ENCODE measurements around the gene ZNF674.
"Not testable (repeated sequence)": the region's sequence is repeated elsewhere in the genome, so short reads cannot be mapped to it uniquely, and the experiment has no call there.

ZNF674 gene

DNA sequence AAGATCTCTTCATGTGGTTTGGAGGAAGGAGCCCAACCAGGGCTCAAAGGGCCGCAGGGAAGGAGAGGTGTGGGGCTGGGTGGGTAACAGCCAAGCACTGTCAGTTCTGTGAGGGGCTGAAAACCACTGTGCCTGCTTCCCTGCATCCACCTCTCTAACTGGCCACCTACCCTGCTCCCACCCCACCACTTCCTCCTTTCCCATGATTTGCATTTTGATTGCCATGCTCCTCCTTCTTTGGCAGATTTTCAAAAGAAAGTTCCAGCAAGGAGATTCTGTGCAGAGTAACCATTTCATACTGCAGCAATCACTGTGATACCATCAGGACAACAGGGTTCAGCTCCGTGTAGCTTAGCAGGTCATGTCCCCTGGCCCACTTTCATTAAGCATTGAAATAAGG lies 1.8 kb downstream of the ZNF674 start:
- TF ChIP-seq, protein P1, sequence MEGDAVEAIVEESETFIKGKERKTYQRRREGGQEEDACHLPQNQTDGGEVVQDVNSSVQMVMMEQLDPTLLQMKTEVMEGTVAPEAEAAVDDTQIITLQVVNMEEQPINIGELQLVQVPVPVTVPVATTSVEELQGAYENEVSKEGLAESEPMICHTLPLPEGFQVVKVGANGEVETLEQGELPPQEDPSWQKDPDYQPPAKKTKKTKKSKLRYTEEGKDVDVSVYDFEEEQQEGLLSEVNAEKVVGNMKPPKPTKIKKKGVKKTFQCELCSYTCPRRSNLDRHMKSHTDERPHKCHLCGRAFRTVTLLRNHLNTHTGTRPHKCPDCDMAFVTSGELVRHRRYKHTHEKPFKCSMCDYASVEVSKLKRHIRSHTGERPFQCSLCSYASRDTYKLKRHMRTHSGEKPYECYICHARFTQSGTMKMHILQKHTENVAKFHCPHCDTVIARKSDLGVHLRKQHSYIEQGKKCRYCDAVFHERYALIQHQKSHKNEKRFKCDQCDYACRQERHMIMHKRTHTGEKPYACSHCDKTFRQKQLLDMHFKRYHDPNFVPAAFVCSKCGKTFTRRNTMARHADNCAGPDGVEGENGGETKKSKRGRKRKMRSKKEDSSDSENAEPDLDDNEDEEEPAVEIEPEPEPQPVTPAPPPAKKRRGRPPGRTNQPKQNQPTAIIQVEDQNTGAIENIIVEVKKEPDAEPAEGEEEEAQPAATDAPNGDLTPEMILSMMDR (conservative IDR thresholded peaks at IDR 0.05; ENCODE audit: low read depth, low read length), result no peak
- Histone ChIP-seq H3K27me3 (ENCODE audit: insufficient read depth, low read depth) (no peaks in the 10 kb centered on the region), H3K4me1 (ENCODE audit: low read depth, poor library complexity, severe bottlenecking) (peaks cover 11% of the 10 kb centered on the region), H3K4me2 (no peak overlapping the region), H3K9ac (no peak overlapping the region), H3K27ac (no peak overlapping the region), H3K36me3 (ENCODE audit: insufficient read depth) (no peaks in the 10 kb centered on the region), H3K79me2 (ENCODE audit: insufficient read depth, low read depth) (peaks cover 31% of the 10 kb centered on the region), H3K4me3 (IDR thresholded peaks at IDR 0.05; ENCODE audit: insufficient read depth, low read depth, low read length) (no peak overlapping the region), H4K20me1 (ENCODE audit: insufficient read depth) (no peaks in the 10 kb centered on the region), H2AFZ (ENCODE audit: low read depth) (no peak overlapping the region)

DNA sequence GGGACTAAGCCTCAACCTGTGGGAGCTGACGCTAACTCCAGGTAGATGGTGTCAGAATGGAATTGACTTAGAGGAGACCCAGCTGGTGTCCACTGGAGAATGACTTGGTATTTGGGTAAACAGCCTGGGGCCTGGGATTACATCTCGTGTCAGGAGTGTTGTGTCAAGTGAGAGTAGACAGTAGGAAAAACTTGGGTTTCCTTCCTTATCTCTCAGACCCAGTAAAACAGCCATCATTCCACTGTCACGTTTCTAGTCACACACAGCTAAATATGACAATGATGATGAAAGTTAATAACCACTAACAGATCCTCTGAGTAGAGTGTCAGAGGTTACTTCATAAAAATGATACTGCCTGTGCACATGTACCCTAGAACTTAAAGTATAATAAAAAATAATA lies 13.8 kb downstream of the ZNF674 start:
- Histone ChIP-seq H3K79me2 (ENCODE audit: insufficient read depth, low read depth) (no peaks in the 10 kb centered on the region), H3K27ac (no peak overlapping the region), H3K36me3 (ENCODE audit: insufficient read depth) (no peaks in the 10 kb centered on the region), H3K4me3 (IDR thresholded peaks at IDR 0.05; ENCODE audit: insufficient read depth, low read depth, low read length) (no peak overlapping the region), H3K4me1 (ENCODE audit: low read depth, poor library complexity, severe bottlenecking) (no peaks in the 10 kb centered on the region), H3K27me3 (ENCODE audit: insufficient read depth, low read depth) (no peaks in the 10 kb centered on the region), H3K9ac (no peak overlapping the region), H2AFZ (ENCODE audit: low read depth) (no peak overlapping the region), H4K20me1 (ENCODE audit: insufficient read depth) (no peaks in the 10 kb centered on the region), H3K4me2 (no peak overlapping the region)
- TF ChIP-seq, protein P1 (conservative IDR thresholded peaks at IDR 0.05; ENCODE audit: low read depth, low read length), result no peak

DNA sequence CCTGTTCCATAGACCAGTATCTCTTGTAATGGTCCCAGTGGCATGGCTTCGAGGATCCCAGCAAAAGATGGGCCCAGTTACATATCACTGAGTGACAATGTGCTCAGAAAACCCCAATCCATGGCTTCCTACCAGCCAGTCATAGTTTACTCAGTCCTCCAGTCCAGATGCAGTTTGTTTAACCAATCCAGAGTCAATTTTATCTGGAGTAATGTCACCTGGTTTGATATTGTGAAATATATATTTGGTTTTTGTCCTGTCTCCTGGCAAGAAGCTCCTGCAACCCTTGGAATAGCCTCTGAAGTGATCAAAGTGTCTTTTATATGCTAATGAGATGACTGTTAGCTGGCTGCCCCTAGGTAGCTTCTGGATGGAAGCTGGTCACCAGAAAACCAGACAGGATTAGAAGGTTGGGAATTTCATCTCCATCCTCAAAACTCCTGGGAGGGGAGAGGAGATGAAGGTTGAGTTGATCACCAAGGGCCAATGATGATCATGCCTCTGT lies 14.8 kb downstream of the ZNF674 start:
- H2AFZ ChIP-seq (ENCODE audit: low read depth); H4K20me1 ChIP-seq (ENCODE audit: insufficient read depth); H3K27me3 ChIP-seq (ENCODE audit: insufficient read depth, low read depth); H3K79me2 ChIP-seq (ENCODE audit: insufficient read depth, low read depth); H3K9ac ChIP-seq; H3K36me3 ChIP-seq (ENCODE audit: insufficient read depth); H3K4me1 ChIP-seq (ENCODE audit: low read depth, poor library complexity, severe bottlenecking); H3K4me3 ChIP-seq (IDR thresholded peaks at IDR 0.05; ENCODE audit: insufficient read depth, low read depth, low read length); H3K27ac ChIP-seq; H3K4me2 ChIP-seq: not testable (repeated sequence)

DNA sequence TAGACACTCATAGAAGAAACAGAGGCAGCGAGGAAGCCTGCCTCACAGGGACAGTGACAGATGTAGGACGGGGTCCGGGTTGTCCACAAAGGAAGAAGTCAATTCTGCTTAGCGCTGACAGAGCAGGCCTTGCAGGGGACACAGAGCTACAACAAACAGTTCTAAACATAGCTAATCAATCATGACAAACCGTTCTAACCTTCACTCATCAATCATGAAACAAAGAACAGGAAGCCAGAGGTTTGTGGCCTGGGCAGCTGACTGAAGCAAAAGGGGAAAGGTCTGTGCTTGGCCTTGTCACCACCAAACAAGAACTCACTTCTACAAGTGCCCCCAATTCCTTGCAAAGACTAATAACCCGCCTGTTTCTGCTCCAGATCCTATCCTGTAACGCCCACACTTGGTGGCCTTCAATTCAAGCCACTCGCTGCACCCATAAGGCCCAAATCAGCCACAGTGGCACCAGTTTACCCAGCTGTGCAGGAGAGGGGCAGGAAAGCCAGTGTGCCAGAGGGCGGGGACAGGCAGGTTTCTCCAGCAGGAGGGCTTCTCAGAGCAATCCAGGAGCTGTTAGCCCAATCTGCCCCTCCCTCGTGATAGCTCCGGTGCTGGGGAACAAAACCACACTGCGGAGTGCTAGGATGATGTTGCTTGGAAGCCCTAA lies 15.3 kb downstream of the ZNF674 start:
- not testable (repeated sequence) for H3K4me2 ChIP-seq; H3K9ac ChIP-seq; H3K4me1 ChIP-seq (ENCODE audit: low read depth, poor library complexity, severe bottlenecking); H3K27ac ChIP-seq; H3K36me3 ChIP-seq (ENCODE audit: insufficient read depth); H3K79me2 ChIP-seq (ENCODE audit: insufficient read depth, low read depth); H4K20me1 ChIP-seq (ENCODE audit: insufficient read depth); H3K27me3 ChIP-seq (ENCODE audit: insufficient read depth, low read depth); H3K4me3 ChIP-seq (IDR thresholded peaks at IDR 0.05; ENCODE audit: insufficient read depth, low read depth, low read length); H2AFZ ChIP-seq (ENCODE audit: low read depth)

DNA sequence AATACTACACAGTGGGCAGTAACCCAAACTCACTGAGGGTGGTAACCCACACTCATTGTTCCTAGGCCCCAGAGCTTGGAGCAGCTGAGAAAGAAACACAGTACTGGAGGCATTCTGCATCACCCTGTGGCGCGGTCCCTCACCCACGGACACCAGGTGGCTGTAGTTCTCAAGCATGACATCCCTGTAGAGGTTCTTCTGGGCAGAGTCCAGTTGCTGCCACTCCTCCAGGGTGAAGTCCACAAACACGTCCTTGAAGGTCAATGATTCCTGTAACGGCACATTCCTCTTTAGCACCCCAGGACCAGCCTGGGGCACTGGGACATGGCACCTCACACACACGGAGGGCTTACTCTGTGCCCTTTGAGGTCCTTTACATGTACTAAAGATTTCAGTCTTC lies 16.6 kb downstream of the ZNF674 start:
- not testable (repeated sequence) for H3K27me3 ChIP-seq (ENCODE audit: insufficient read depth, low read depth); H3K4me2 ChIP-seq; H3K4me3 ChIP-seq (IDR thresholded peaks at IDR 0.05; ENCODE audit: insufficient read depth, low read depth, low read length); H3K36me3 ChIP-seq (ENCODE audit: insufficient read depth); H3K9ac ChIP-seq; H3K4me1 ChIP-seq (ENCODE audit: low read depth, poor library complexity, severe bottlenecking); H2AFZ ChIP-seq (ENCODE audit: low read depth); H4K20me1 ChIP-seq (ENCODE audit: insufficient read depth); H3K79me2 ChIP-seq (ENCODE audit: insufficient read depth, low read depth); H3K27ac ChIP-seq

DNA sequence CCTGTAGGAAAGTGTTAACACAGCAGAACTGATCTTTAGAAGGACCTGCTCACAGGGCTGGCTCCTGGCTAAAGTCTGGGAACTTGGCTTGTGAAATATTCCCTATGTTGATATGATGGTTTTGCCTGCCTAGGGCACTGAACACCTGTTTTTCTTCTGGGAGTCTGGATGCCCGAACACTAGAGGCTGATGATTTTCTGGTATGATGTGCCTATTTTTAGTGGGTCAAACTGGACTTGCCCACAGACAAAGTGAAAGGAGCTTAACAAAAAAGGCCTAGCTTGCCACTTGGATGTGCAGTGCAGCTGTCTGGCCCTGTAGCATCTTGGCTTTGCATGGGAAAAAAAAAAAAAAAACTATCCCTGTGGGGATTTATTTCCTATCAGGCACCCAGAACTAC lies 39.1 kb downstream of the ZNF674 start:
- H3K9ac ChIP-seq, result no peak overlapping the region
- no peaks in the 10 kb centered on the region for H3K4me1 ChIP-seq (ENCODE audit: low read depth, poor library complexity, severe bottlenecking)
- TF ChIP-seq, protein P1 (conservative IDR thresholded peaks at IDR 0.05; ENCODE audit: low read depth, low read length), result no peak
- no peaks in the 10 kb centered on the region for H3K36me3 ChIP-seq (ENCODE audit: insufficient read depth)
- no peak overlapping the region for H2AFZ ChIP-seq (ENCODE audit: low read depth)
- H3K79me2 ChIP-seq (ENCODE audit: insufficient read depth, low read depth), result no peaks in the 10 kb centered on the region
- H4K20me1 ChIP-seq (ENCODE audit: insufficient read depth), result no peaks in the 10 kb centered on the region
- no peak overlapping the region for H3K27ac ChIP-seq
- H3K27me3 ChIP-seq (ENCODE audit: insufficient read depth, low read depth), result no peaks in the 10 kb centered on the region
- no peak overlapping the region for H3K4me2 ChIP-seq
- no peak overlapping the region for H3K4me3 ChIP-seq (IDR thresholded peaks at IDR 0.05; ENCODE audit: insufficient read depth, low read depth, low read length)

Measured in KMS-11 (cell line).